Coronary artery (tissue), 2 donors: Measurements from ENCODE around the gene HINT2.
A peak's percentile ranks its signal among the peaks of the same experiment; 100 is the strongest.

ENCODE experiments used
- DNase-seq: peaks from one replicate; pipeline ENCODE4 v3.0.0-alpha.2; 2017; ENCODE audit warnings: low spot score
- H3K27ac ChIP-seq, 2 donors: fragments of 200-600 bp; sonication (generic); one replicate each; pipeline ENCODE4 v1.5.1; 2016 to 2019
- H3K4me3 ChIP-seq: fragments of 200-600 bp; sonication (generic); 2 replicates; pipeline ENCODE4 v1.5.1; 2016; ENCODE audit warnings: mild to moderate bottlenecking, moderate library complexity
- TF ChIP-seq, protein P1 (sequence below): fragments of 200-600 bp; sonication (generic); IDR thresholded peaks from one replicate; pipeline ENCODE4 v1.5.1; 2019; ENCODE audit warnings: antibody characterized with exemption

The HINT2 gene

DNA sequence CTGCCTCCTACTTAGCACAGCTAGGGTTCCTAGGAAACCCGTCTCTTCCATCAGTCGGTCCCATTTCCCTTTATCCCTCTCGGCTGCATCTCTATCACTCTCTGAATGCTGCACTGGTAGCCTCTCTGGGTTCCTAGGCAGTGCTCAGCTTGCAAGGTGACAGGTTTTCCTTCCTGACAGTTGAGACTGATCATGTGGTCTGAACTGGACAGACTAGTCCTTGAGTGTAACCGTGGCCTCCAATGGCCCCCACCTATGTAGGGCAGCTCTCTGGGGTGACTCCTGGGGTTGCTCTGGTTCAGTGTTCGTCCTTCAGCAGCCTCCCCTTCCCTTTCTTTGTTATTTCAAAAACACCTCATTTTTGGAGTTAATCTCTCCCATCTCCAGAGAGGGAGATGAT is 18.0 kb upstream of the HINT2 start:
- Histone ChIP-seq H3K27ac (no peak overlapping the region), H3K4me3 (no peak overlapping the region)
- TF ChIP-seq, protein P1, sequence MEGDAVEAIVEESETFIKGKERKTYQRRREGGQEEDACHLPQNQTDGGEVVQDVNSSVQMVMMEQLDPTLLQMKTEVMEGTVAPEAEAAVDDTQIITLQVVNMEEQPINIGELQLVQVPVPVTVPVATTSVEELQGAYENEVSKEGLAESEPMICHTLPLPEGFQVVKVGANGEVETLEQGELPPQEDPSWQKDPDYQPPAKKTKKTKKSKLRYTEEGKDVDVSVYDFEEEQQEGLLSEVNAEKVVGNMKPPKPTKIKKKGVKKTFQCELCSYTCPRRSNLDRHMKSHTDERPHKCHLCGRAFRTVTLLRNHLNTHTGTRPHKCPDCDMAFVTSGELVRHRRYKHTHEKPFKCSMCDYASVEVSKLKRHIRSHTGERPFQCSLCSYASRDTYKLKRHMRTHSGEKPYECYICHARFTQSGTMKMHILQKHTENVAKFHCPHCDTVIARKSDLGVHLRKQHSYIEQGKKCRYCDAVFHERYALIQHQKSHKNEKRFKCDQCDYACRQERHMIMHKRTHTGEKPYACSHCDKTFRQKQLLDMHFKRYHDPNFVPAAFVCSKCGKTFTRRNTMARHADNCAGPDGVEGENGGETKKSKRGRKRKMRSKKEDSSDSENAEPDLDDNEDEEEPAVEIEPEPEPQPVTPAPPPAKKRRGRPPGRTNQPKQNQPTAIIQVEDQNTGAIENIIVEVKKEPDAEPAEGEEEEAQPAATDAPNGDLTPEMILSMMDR = no peak
- DNase-seq = no peak

DNA sequence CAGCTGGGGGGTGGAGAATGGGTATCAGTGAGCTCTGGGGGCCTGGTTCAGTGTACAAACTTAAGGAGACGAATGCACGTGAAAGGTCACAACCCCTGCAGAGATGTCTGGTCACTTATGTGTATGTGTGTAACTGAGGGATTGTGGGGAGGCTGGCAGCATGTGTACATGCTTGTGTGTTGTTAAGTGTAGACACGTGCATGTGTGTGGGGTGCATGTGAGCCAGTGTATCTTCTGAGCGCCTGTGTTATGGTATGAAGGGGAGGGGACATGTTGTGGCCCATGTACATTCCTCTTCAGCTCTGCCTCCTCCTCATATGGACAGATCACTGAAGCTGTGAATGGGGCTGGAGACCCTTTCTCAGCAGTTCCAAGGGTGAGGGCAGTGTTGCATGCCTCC is 16.2 kb upstream of the HINT2 start:
- Histone ChIP-seq H3K27ac (peak overlapping the region in 1 of 2 donors; percentile 100), H3K4me3 (peak overlapping the region; percentile 100)
- TF ChIP-seq, protein P1 = no peak
- no peak for DNase-seq

DNA sequence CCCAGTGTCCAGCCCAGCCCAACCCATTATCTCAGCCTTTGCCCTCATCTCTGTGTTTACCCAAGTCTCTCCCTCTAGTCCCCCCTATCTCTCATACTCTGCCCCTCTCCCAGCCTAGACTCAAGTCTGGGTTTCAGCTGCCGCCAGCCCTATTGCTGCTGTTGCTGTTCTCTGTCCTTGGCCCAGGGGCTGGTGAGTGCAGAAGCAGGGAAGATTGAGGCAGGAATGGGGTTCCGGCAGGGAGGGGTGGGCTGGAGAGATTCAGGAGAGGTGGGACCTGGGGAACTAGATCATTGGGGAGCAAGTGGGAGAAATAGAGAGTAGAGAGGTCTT is 14.9 kb upstream of the HINT2 start:
- TF ChIP-seq, protein P1 = no peak
- H3K4me3 ChIP-seq = peak overlapping the region; percentile 100
- no peak for DNase-seq
- peak overlapping the region; percentile 96 to 100 for H3K27ac ChIP-seq

DNA sequence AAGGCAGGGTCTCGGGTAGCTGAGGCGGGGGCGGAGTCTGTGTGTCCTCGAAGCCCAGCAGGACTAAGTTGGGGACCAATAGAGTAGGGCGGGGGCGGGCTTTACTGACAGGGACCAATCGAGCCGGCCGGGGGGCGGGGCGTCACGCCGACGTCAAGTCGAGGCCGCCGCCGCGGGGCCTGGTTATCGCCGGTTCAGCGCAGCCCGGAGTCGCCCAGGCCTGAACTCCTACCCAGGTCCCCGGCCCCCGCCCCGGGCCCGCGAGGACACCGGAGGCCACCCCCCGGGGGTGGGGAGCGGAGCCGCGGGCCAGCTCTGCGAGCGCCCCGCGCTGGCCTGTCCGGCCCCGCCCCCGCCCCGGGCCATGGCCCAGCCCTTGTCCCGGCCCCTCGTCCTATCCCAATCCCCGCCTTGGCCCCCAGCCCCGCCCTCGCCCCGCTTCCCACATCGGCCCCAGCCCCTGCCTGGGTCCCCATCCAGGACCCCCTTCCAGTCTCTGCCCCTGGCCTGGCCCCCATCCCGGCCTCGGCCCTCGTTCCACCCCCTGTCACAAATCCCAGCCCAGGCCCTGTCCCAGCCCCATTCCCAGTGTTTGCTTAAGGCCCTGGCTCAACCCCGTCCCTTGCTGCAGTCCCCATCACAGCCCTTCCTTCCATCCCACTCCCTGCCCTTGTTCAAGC is 14.4 kb upstream of the HINT2 start, which contains the start of gene TMEM8B:
TMEM8B (plus strand) TSS at position 145 of the 680 bp plus-strand sequence; CDS start at position 365, 220 bp downstream.
- DNase-seq = peak; percentile 97
- Histone ChIP-seq H3K4me3 (peak within 1 kb of the TSS; percentile 100), H3K27ac (peak within 1 kb of the TSS; percentile 96 to 100)
- TF ChIP-seq, protein P1 = no peak

DNA sequence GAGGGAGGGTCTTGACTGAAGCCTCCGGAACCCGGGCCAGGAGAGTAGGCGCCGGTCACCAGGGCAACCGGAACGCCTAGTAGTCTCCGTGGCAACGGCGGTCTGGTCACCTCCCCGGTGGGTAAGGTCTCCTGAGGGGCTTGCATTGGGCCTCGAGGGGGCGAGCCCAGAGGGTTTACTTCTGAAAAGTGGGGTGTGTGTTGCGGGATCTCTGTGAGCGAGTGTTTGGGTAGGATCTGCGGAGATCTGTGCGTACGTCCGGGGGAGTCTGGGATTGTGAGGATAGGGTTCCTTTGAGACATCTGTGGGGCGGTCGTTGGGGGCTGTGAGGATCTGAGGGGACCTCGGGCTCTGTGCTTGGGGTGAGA is 13.9 kb upstream of the HINT2 start, which contains the start of gene FAM221B:
FAM221B (minus strand) TSS at position 17 of the 368 bp plus-strand sequence. CDS start 2,571 bp downstream, outside the sequence.
- Histone ChIP-seq H3K27ac (peak within 1 kb of the TSS; percentile 96 to 100), H3K4me3 (peak within 1 kb of the TSS; percentile 100)
- TF ChIP-seq, protein P1 = no peak
- DNase-seq = no peak

DNA sequence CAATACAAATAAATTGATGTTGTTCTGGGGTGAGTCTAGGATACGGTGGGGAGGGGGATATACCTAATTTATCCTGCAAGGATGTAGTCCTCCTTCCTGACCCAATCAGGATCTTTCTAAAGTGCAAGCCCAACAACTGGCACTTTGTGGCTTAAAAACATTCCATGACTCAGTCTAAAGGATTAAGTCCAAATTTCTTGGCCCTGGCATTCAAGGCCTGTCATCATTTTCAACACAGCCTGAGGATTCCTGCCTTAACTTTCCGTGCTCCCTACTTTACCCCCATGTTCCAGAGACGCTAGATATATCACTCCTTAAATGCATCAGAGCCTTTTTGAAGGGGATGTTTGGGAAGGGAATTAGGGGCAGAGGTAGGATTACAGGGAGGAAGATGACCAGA is 12.6 kb upstream of the HINT2 start:
- no peak for DNase-seq

More for the DNA sequence above, 12.6 kb upstream of the HINT2 start:
- no peak overlapping the region for H3K4me3 ChIP-seq
- TF ChIP-seq, protein P1 = no peak
- peak overlapping the region; percentile 3 to 100 for H3K27ac ChIP-seq
